Effector CD8-positive, alpha-beta T cell (primary cell): ENCODE data around the gene SLC2A6.

Source experiments
- DNase-seq: peaks from one replicate; lab custom pipeline; 2025; lab: John Stamatoyannopoulos, UW

Gene SLC2A6

DNA sequence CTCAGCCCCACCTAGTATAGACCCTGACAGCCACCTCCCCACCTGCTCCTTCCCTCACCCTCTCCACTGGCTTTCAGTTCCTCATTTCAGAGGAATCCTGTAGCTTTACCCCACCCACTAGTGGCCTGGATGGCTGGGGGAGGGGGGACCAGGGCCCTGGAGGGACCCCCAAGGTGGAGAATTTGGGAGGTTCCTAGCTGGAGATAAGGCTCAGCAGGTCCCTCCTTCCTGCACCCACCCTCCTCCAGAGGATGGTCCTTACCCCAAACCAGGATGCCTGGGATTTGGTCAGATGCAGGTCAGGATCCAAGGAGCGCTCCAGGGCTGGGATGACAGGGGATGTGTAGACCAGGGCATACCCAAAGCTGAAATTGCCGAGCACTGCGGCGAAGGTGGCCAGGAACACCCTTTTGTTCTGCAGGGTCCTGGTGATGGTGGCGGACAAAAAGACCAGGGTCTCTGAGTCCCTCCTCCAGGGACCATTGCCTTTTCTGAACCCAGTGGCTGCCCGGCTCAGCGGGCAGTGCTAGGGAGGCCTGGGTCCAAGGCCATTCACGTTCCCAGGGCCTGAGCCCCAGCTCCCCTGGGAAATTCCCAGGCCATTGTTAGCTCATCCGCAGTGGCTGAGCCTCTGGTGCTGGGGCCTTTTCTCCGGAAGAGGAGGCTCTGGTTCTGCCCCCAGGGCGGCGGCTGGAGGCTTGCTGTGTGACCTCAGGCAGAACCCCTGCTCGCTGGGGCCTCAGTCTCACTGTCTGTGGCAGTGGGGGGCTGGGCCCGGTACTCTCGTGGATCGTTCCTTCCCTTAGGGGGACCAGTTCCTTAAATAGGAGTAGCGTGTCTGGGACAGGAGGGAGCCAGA lies 678 bp downstream of the SLC2A6 start:
- DNase-seq, result no peak

DNA sequence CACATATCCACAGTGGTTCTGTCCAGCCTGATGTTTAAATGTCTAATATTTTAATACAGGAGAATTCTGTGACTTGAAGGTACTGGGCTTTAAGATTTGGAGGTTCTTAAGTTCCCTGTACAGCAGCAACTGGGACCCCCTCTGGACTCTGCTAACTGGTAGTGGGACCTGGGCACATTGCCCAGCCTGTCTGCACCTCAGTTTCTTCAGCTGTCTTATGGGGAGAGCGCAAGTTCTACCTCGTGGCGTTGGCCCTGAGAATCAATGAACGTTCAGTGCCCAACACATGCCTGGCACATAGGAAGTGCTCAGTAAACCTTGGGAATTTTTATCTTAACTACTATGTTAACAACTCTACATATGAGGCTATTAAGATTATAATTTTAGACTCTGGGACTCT lies 1.4 kb downstream of the SLC2A6 start:
- no peak for DNase-seq

DNA sequence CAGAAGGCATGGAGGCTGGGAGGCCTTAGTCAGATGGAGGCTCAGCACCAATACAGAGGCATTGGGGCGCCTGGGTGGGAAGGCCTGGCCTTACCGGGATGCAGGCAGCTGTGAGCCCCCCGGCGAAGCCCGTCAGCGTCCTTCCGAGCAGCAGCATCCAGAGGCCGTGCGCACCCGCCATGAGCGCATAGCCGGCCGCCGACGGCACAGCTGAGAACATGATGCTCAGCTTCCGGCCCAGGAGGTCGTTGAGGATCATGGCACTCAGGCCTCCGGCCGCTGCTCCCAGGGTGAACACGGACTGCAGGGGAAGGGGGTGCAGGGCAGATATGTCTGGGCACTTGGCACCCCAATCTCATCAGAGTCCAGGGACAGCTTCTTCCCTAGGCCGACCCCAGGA lies 2.0 kb downstream of the SLC2A6 start:
- DNase-seq, result no peak

DNA sequence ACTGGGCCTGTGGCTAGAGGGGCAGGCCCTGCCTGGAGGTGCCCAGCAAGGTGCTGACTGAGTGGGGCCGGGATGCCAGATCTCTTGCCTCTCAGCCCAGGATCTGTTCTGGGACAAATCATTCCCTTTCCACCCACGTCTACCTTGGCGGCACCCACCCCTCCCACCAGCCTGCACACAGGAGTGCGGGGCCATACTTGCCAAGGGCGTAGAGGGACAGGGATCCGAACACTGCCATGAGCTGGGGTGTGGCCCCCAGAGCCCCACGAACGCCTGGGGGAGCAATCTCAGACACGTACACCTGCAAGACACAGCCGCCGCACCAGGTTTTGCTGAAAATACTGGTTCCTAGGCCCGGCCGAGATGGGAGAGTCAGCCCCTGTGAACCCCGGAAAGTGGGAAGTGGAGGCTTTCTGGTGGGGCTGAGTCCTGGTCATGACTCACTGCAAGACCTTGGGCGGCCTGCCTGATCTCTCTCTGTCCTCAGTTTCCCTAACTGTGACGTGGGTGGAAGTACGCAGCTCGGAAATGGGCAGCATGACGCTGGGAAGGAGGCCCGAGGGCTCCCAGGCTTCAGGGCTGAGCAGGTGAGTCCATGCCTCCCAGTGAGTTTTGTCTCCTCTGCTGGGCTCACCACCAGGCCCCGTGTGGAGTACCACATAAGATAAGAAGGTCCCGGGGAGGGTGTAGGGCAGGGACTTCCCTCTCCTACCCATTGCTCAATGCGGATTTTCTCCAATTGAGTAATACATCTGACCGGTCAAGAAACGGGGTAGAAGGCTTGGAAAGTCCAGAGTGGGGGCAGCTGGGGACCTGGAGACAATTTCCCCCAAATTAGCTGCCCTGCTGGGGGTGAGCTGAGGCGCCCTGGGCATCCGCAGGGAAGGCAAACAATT lies 2.6 kb downstream of the SLC2A6 start:
- no peak for DNase-seq

- no peak for DNase-seq
These were observed 3.4 kb downstream of the SLC2A6 start for GRCh38 chr9:133475292-133476012.

GRCh38 chr9:133474853-133475252 lies 4.0 kb downstream of the SLC2A6 start:
- no peak for DNase-seq

DNA sequence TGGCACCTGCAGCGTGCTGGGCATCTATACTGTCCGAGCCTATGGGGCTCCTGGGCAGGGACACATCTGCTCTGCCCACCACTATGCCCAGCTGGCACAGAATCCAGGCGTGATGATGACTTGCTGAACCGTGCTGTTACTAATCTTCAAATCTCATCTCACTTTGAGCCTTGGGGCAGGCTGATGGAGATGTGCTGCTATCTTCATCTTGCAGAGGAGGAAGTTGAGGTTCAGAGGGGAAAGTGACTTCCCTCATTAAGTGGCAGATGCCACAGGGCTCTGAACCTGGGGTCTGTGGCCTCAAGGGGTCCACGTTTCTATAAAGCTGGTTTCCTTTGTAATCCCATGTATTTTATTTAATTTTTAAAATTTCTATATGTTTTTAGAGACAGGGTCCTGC lies 4.7 kb downstream of the SLC2A6 start:
- no peak for DNase-seq

GRCh38 chr9:133473743-133474142 lies 5.2 kb downstream of the SLC2A6 start:
- DNase-seq, result no peak

GRCh38 chr9:133472753-133473378 lies 6.0 kb downstream of the SLC2A6 start:
- DNase-seq, result no peak

- DNase-seq, result no peak
These were observed 6.6 kb downstream of the SLC2A6 start for GRCh38 chr9:133472277-133472645.

- DNase-seq, result no peak
These were observed 7.2 kb downstream of the SLC2A6 start for GRCh38 chr9:133471551-133472276.

GRCh38 chr9:133470988-133471387 lies 7.9 kb downstream of the SLC2A6 start:
- DNase-seq, result no peak

GRCh38 chr9:133470427-133470924 lies 8.4 kb downstream of the SLC2A6 start:
- DNase-seq, result no peak

GRCh38 chr9:133468777-133469421 lies 10.0 kb downstream of the SLC2A6 start:
- DNase-seq, result no peak

- no peak for DNase-seq
These were observed 10.5 kb downstream of the SLC2A6 start for GRCh38 chr9:133468374-133468773.

- no peak for DNase-seq
These were observed 11.8 kb downstream of the SLC2A6 start for GRCh38 chr9:133467101-133467500.

- no peak for DNase-seq
These were observed 12.9 kb downstream of the SLC2A6 start for GRCh38 chr9:133465984-133466383.

DNA sequence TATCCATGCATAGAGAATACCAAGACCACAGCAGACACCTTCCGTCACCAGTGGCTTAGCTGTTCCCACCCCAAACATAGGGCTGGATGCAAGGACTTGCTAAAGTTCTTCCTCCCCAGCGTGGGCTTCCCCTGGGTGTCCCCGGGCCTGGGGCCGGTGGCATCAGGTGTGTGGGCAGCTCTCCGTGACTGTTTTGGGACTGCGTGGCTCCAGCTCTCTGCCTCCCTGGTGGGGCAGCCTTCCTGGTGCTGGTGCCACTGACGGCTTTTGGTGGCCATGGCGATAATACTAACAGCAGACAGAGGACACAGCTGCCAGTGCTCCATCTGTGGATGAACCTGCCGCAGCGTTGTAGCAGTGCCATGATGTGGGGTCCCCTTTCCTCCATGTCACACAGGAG lies 14.3 kb downstream of the SLC2A6 start:
- no peak for DNase-seq

GRCh38 chr9:133463864-133464615 lies 14.9 kb downstream of the SLC2A6 start:
- DNase-seq, result no peak
